Fibroblast of lung (primary cell): ENCODE measurements around the gene ZNF37A. TPM values are rescaled to one million over a fixed set of nuclear protein-coding genes. Genes with fewer than 3 reads are reported as not detected.

Experiments
- DNase-seq, 2 donors: peaks; one replicate each; pipeline versions ENCODE4 v3.0.0 to v3.0.0-alpha.2; 2010; ENCODE audit warnings: low read depth in 2 of 2
- H2AFZ ChIP-seq: 2 replicates; pipeline ENCODE4 v1.5.1; 2012; ENCODE audit warnings: low read length, control low read depth, inconsistent platforms
- H3K27ac ChIP-seq: 2 replicates; pipeline ENCODE4 v1.5.1; 2011; ENCODE audit warnings: low read length, control low read depth; ENCODE audit not compliant: insufficient read depth
- H3K27me3 ChIP-seq: 2 replicates; pipeline ENCODE4 v1.5.1; 2011; ENCODE audit warnings: mild to moderate bottlenecking, low read length; ENCODE audit not compliant: control insufficient read depth, insufficient read depth
- H3K36me3 ChIP-seq: 2 replicates; pipeline ENCODE4 v1.5.1; 2011; ENCODE audit warnings: low read length; ENCODE audit not compliant: control insufficient read depth, insufficient read depth
- H3K4me1 ChIP-seq: 2 replicates; pipeline ENCODE4 v1.5.1; 2011; ENCODE audit warnings: low read length; ENCODE audit not compliant: control insufficient read depth, insufficient read depth; ENCODE audit errors: extremely low read depth
- H3K4me2 ChIP-seq: 2 replicates; pipeline ENCODE4 v1.5.1; 2011; ENCODE audit warnings: low read length, control low read depth; ENCODE audit not compliant: insufficient read depth; ENCODE audit errors: extremely low read depth
- H3K4me3 ChIP-seq, 4 experiments: fragments of 200-600 bp in 1 of 4; sonication (generic) in 1 of 4; replicated peaks in 1 of 4; 2 replicates each; pipeline ENCODE4 v1.5.1; 2011 to 2016; ENCODE audit warnings: low read length in 4 of 4, low read depth in 3 of 4, mild to moderate bottlenecking in 3 of 4, control low read depth in 2 of 4, inconsistent platforms in 1 of 4, mixed read lengths in 1 of 4; ENCODE audit not compliant: insufficient read depth in 1 of 4; ENCODE audit errors: control extremely low read depth in 1 of 4
- H3K79me2 ChIP-seq: 2 replicates; pipeline ENCODE4 v1.5.1; 2012; ENCODE audit warnings: mild to moderate bottlenecking, low read length, inconsistent platforms; ENCODE audit not compliant: control insufficient read depth, insufficient read depth
- H3K9ac ChIP-seq: 2 replicates; pipeline ENCODE4 v1.5.1; 2011; ENCODE audit warnings: mild to moderate bottlenecking, low read length, control low read depth; ENCODE audit not compliant: insufficient read depth
- H3K9me3 ChIP-seq: 2 replicates; pipeline ENCODE4 v1.5.1; 2012; ENCODE audit warnings: low read depth, low read length; ENCODE audit not compliant: control insufficient read depth, insufficient read depth
- H4K20me1 ChIP-seq: 2 replicates; pipeline ENCODE4 v1.5.1; 2011; ENCODE audit warnings: low read length; ENCODE audit not compliant: control insufficient read depth, insufficient read depth; ENCODE audit errors: extremely low read depth
- CTCF ChIP-seq, 2 donors: IDR thresholded peaks in 1 of 2; conservative IDR thresholded peaks in 1 of 2; 1 replicate in 1 of 2; 2 replicates in 1 of 2; pipeline ENCODE4 v1.5.1; 2011 to 2012; ENCODE audit warnings: low read length in 2 of 2, control low read depth in 1 of 2, inconsistent platforms in 1 of 2, low read depth in 1 of 2, mild to moderate bottlenecking in 1 of 2
- EZH2 ChIP-seq: IDR thresholded peaks from 2 replicates; pipeline ENCODE4 v1.5.1; 2012; ENCODE audit warnings: low read length, control low read depth, mild to moderate bottlenecking; ENCODE audit errors: missing control alignments
- polyA plus RNA-seq, 2 donors: library from polyadenylated mRNA; depleted of rRNA in 1 of 2; stranded (reverse) in 1 of 2; unstranded in 1 of 2; fragments of >200 nt; gene quantifications; 2 replicates each; pipeline ENCODE4 v1.2.1, GENCODE V29; 2011 to 2012; ENCODE audit warnings: missing spikeins in 1 of 2
- total RNA-seq: library from RNA; depleted of rRNA; stranded (reverse); fragments of >200 nt; gene quantifications from 2 replicates; pipeline ENCODE4 v1.2.1, GENCODE V29; 2014

Gene ZNF37A
- total and polyA plus RNA-seq, 2 donors (not counting 1 experiment from before 2014, with no cell fraction given) = 9.7 to 20.3 TPM

- no peak for DNase-seq
- Histone ChIP-seq H3K4me3 (no peak overlapping the region), H3K4me1 (no peaks in the 10 kb centered on the region), H3K4me2 (no peak overlapping the region), H3K27ac (no peak overlapping the region), H3K79me2 (no peaks in the 10 kb centered on the region), H2AFZ (no peak overlapping the region), H3K27me3 (no peaks in the 10 kb centered on the region), H3K9me3 (no peaks in the 10 kb centered on the region), H3K9ac (no peak overlapping the region), H3K36me3 (peaks cover 2% of the 10 kb centered on the region), H4K20me1 (no peaks in the 10 kb centered on the region)
- no peak for TF ChIP-seq EZH2
- TF ChIP-seq CTCF (conservative IDR thresholded peaks at IDR 0.05 in 1 of 2, IDR thresholded peaks at IDR 0.05 in 1 of 2; ENCODE audit: low read depth in 1 of 2, low read length in 2 of 2) = no peak
These were observed 9.6 kb downstream of the ZNF37A start for GRCh38 chr10:38103756-38104155.

- H3K4me1 ChIP-seq = no peaks in the 10 kb centered on the region
- H3K4me2 ChIP-seq = no peak overlapping the region
- peaks cover 3% of the 10 kb centered on the region for H3K36me3 ChIP-seq
- H3K27ac ChIP-seq = no peak overlapping the region
- DNase-seq = peak in 1 of 2 donors; percentile 2
- no peaks in the 10 kb centered on the region for H3K79me2 ChIP-seq
- TF ChIP-seq CTCF (conservative IDR thresholded peaks at IDR 0.05 in 1 of 2, IDR thresholded peaks at IDR 0.05 in 1 of 2; ENCODE audit: low read depth in 1 of 2, low read length in 2 of 2) = no peak
- TF ChIP-seq EZH2 = no peak
- H3K27me3 ChIP-seq = no peaks in the 10 kb centered on the region
- H3K4me3 ChIP-seq = no peak overlapping the region
- H4K20me1 ChIP-seq = no peaks in the 10 kb centered on the region
- no peak overlapping the region for H2AFZ ChIP-seq
- H3K9ac ChIP-seq = no peak overlapping the region
- peaks cover 1% of the 10 kb centered on the region for H3K9me3 ChIP-seq
These were observed 18.0 kb downstream of the ZNF37A start for GRCh38 chr10:38112159-38112558.

- Histone ChIP-seq H3K79me2 (no peaks in the 10 kb centered on the region), H3K9ac (no peak overlapping the region), H3K4me3 (no peak overlapping the region), H3K4me1 (no peaks in the 10 kb centered on the region), H3K27ac (no peak overlapping the region), H3K36me3 (peaks cover 3% of the 10 kb centered on the region), H3K4me2 (no peak overlapping the region), H2AFZ (no peak overlapping the region), H4K20me1 (no peaks in the 10 kb centered on the region), H3K9me3 (peaks cover 5% of the 10 kb centered on the region), H3K27me3 (no peaks in the 10 kb centered on the region)
- TF ChIP-seq EZH2 (no peak), CTCF (conservative IDR thresholded peaks at IDR 0.05 in 1 of 2, IDR thresholded peaks at IDR 0.05 in 1 of 2; ENCODE audit: low read depth in 1 of 2, low read length in 2 of 2) (no peak)
- DNase-seq = peak; percentile 30 to 50
These were observed 24.1 kb downstream of the ZNF37A start for GRCh38 chr10:38118072-38118807.
